ENCODE data around the gene OR1F1.

OR1F1 gene

DNA sequence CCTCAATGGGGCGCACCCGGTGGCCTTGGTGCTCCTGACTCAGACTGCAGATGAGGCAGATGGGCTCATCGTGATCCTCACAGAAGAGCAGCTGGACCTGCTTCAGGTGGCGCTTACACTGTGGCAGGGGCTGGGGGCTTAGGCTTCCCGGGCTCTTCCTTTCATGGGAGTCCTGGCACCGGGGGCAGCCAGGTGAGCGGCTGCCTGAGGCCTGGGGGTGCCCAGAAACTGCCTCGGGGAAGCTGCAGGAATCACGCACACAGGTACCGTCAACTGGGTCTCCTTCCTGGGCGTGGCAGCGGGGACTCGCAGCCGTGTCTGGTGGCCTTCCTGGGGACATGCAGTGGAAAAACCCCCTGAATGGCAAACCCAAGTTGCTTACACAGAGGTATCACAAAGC, 61.4 kb downstream of the OR1F1 start:
- ATAC-seq (ENCODE audit: low read depth) (no peak), DNase-seq (ENCODE audit: low spot score in 2 of 2) (no peak)
- Mint-ChIP-seq H3K27me3 (peaks cover 10% of the 10 kb centered on the region), H3K27ac (no peak overlapping the region), H3K36me3 (no peaks in the 10 kb centered on the region), H3K4me3 (no peak overlapping the region), H3K4me1 (no peaks in the 10 kb centered on the region), H3K9me3 (no peaks in the 10 kb centered on the region)

- Mint-ChIP-seq H3K27ac (no peak overlapping the region), H3K36me3 (no peaks in the 10 kb centered on the region), H3K4me3 (no peak overlapping the region), H3K27me3 (peaks cover 8% of the 10 kb centered on the region), H3K9me3 (no peaks in the 10 kb centered on the region), H3K4me1 (no peaks in the 10 kb centered on the region)
- no peak for DNase-seq (ENCODE audit: low spot score in 2 of 2)
- no peak for ATAC-seq (ENCODE audit: low read depth)
Observed at GRCh38 chr16:3252967-3253366, 65.0 kb downstream of the OR1F1 start.

GRCh38 chr16:3254309-3254708, 66.3 kb downstream of the OR1F1 start:
- DNase-seq (ENCODE audit: low spot score in 2 of 2) = no peak
- peaks cover 8% of the 10 kb centered on the region for H3K27me3 Mint-ChIP-seq
- no peak overlapping the region for H3K4me3 Mint-ChIP-seq
- no peaks in the 10 kb centered on the region for H3K4me1 Mint-ChIP-seq
- H3K27ac Mint-ChIP-seq = no peak overlapping the region
- no peak for ATAC-seq (ENCODE audit: low read depth)
- peaks cover 1% of the 10 kb centered on the region for H3K36me3 Mint-ChIP-seq
- H3K9me3 Mint-ChIP-seq = no peaks in the 10 kb centered on the region
